Ovary (tissue), 3 donors: Measurements from ENCODE around the gene CEP170B.

Source experiments
- CTCF ChIP-seq, 3 donors: fragments of 450-650 bp in 2 of 3; fragments of 200-600 bp in 1 of 3; IDR thresholded peaks; one replicate each; pipeline versions ENCODE4 v1.5.1 to v1.8.0; 2016 to 2022; ENCODE audit warnings: antibody characterized with exemption in 3 of 3, mild to moderate bottlenecking in 1 of 3
- POLR2A ChIP-seq: fragments of 450-650 bp; IDR thresholded peaks from one replicate; pipeline ENCODE4 v1.6.1; 2017; ENCODE audit warnings: antibody characterized with exemption, mild to moderate bottlenecking, moderate library complexity
- donor health status: DM: no; HTN: no; CAD: no.

- TF ChIP-seq CTCF (IDR thresholded peaks at IDR 0.05), result no peak
- no peak for TF ChIP-seq POLR2A
Observed at GRCh38 chr14:104936361-104937155, 71.5 kb downstream of the CEP170B start.
